PFSK-1 (cell line): ENCODE results near the gene AQP4.

Experiments
- FOXP2 ChIP-seq: optimal IDR thresholded peaks from 2 replicates; pipeline ENCODE3; 2011; ENCODE audit warnings: borderline replicate concordance, control low read depth, inconsistent platforms; ENCODE audit not compliant: insufficient read depth; ENCODE audit errors: extremely low read length, extremely low read depth
- POLR2AphosphoS5 ChIP-seq: IDR thresholded peaks from 2 replicates; pipeline ENCODE4 v1.6.1; 2012; ENCODE audit warnings: low read depth, mild to moderate bottlenecking, control low read depth, low read length, moderate library complexity
- TAF1 ChIP-seq: IDR thresholded peaks from 2 replicates; pipeline ENCODE4 v1.6.1; 2012; ENCODE audit warnings: low read length, control low read depth, borderline replicate concordance; ENCODE audit not compliant: insufficient read depth
- TF ChIP-seq, protein P1 (sequence below), 2 experiments: IDR thresholded peaks; 2 replicates each; pipeline versions ENCODE4 v1.6.1 to v1.8.0; 2011 to 2012; ENCODE audit warnings: low read depth in 2 of 2, low read length in 2 of 2, control low read depth in 1 of 2, inconsistent platforms in 1 of 2, mild to moderate bottlenecking in 1 of 2, moderate library complexity in 1 of 2; ENCODE audit not compliant: insufficient read depth in 1 of 2

DNA sequence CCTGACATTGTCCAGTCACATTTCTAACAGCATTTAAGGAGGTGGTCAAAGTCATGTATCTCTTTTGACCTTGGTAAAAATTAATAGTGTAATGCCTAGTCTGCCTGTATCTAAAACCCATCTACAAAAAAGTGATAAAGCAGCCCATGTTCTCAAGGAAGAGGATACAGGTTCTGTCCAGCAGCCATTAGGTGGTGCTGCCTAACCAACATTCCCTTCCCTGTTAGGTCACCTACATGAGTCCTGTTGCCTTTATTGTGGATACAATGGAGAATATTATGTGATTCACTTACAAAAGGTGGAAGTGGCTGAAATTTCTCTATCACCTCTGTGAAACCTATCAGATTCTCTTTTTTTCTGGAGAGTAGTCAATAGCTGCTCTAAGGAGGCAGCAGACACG lies 52.5 kb downstream of the AQP4 start:
- TF ChIP-seq TAF1 (no peak), POLR2AphosphoS5 (no peak), FOXP2 (no peak)
- TF ChIP-seq, protein P1, sequence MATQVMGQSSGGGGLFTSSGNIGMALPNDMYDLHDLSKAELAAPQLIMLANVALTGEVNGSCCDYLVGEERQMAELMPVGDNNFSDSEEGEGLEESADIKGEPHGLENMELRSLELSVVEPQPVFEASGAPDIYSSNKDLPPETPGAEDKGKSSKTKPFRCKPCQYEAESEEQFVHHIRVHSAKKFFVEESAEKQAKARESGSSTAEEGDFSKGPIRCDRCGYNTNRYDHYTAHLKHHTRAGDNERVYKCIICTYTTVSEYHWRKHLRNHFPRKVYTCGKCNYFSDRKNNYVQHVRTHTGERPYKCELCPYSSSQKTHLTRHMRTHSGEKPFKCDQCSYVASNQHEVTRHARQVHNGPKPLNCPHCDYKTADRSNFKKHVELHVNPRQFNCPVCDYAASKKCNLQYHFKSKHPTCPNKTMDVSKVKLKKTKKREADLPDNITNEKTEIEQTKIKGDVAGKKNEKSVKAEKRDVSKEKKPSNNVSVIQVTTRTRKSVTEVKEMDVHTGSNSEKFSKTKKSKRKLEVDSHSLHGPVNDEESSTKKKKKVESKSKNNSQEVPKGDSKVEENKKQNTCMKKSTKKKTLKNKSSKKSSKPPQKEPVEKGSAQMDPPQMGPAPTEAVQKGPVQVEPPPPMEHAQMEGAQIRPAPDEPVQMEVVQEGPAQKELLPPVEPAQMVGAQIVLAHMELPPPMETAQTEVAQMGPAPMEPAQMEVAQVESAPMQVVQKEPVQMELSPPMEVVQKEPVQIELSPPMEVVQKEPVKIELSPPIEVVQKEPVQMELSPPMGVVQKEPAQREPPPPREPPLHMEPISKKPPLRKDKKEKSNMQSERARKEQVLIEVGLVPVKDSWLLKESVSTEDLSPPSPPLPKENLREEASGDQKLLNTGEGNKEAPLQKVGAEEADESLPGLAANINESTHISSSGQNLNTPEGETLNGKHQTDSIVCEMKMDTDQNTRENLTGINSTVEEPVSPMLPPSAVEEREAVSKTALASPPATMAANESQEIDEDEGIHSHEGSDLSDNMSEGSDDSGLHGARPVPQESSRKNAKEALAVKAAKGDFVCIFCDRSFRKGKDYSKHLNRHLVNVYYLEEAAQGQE (IDR thresholded peaks at IDR 0.05; ENCODE audit: insufficient read depth in 1 of 2, low read depth in 2 of 2, low read length in 2 of 2): no peak
